Kidney (tissue), 14 donors: ENCODE results near the gene SEC11A. TPM values are rescaled to one million over a fixed set of nuclear protein-coding genes. Genes with fewer than 3 reads are reported as not detected.

Experiments used
- DNase-seq, 5 donors: peaks; one replicate each; pipeline ENCODE4 v3.0.0-alpha.2; 2013 to 2020
- FAIRE-seq: peaks from 2 replicates; lab custom pipeline; 2012; peaks lifted over from hg19 to GRCh38; lab: Jason Lieb, UNC
- H3K27ac ChIP-seq, 2 donors: one replicate each; pipeline ENCODE4 v1.7.0; 2013; ENCODE audit warnings: low read depth in 2 of 2, low read length in 2 of 2, inconsistent platforms in 1 of 2
- H3K27me3 ChIP-seq: one replicate; pipeline ENCODE4 v1.7.1; 2013; ENCODE audit warnings: low read length, inconsistent platforms; ENCODE audit not compliant: control insufficient read depth, insufficient read depth
- H3K36me3 ChIP-seq, 3 donors: one replicate each; pipeline versions ENCODE4 v1.7.0 to v1.7.1; 2013; ENCODE audit warnings: low read length in 3 of 3, control low read depth in 1 of 3, inconsistent platforms in 1 of 3; ENCODE audit not compliant: insufficient read depth in 3 of 3, control insufficient read depth in 2 of 3
- H3K4me1 ChIP-seq, 3 donors: one replicate each; pipeline versions ENCODE4 v1.7.0 to v1.7.1; 2013; ENCODE audit warnings: low read length in 3 of 3, inconsistent platforms in 1 of 3, low read depth in 1 of 3; ENCODE audit not compliant: control insufficient read depth in 2 of 3, insufficient read depth in 2 of 3
- H3K4me3 ChIP-seq, 3 donors: one replicate each; pipeline versions ENCODE4 v1.7.0 to v1.8.1; 2013; ENCODE audit warnings: low read length in 3 of 3, control low read depth in 1 of 3, inconsistent platforms in 1 of 3
- H3K9ac ChIP-seq, 3 donors: one replicate each; pipeline versions ENCODE4 v1.7.0 to v1.7.1; 2013; ENCODE audit warnings: low read length in 3 of 3, control low read depth in 1 of 3, inconsistent platforms in 1 of 3
- H3K9me3 ChIP-seq, 3 donors: one replicate each; pipeline versions ENCODE4 v1.7.0 to v1.7.1; 2013; ENCODE audit warnings: low read length in 3 of 3, control low read depth in 1 of 3, inconsistent platforms in 1 of 3; ENCODE audit not compliant: control insufficient read depth in 2 of 3, insufficient read depth in 1 of 3
- CTCF ChIP-seq: IDR thresholded peaks from 3 replicates; pipeline ENCODE4 v1.5.1; 2012; ENCODE audit warnings: mild to moderate bottlenecking, moderate library complexity, borderline replicate concordance; ENCODE audit not compliant: insufficient read depth; ENCODE audit errors: extremely low read depth
- intact Hi-C: fragments of 100-400 bp; cut with DNase I; formaldehyde crosslinking; loops from one replicate; pipeline ENCODE4 v1.11.1; 2022
- polyA plus RNA-seq: library from polyadenylated mRNA; stranded (reverse); fragments of 350-450 nt; fragmentation: Illumina TruSeq; extraction: RNeasy Lipid Tissue Mini Kit (QIAGEN cat#74804); gene quantifications from one replicate; pipeline ENCODE4 v1.2.3, GENCODE V29; 2014; ENCODE audit warnings: low read depth, low replicate concordance; ENCODE audit not compliant: insufficient read depth
- total RNA-seq: library from RNA; stranded (reverse); fragmentation: NEBNext Ultra II Directional; extraction: Animal tissue kit (Norgen Biotek cat#: 25700); gene quantifications from one replicate; pipeline ENCODE4 v1.2.1, GENCODE V29; 2021
- donor health status: control.
- donor health status: control.
- donor health status: control.
- donor health status: control.
- donor health status: control.
- donor health status: DM: yes; HTN: yes; CAD: no.
- donor health status: Normal renal cell carcinoma (clear cell type).

Gene SEC11A
- total and polyA plus RNA-seq, 2 donors from 2014 or later, result 147 to 161 TPM

- no peak for TF ChIP-seq CTCF
These were observed 45.7 kb upstream of the SEC11A start for GRCh38 chr15:84761607-84762131.

DNA sequence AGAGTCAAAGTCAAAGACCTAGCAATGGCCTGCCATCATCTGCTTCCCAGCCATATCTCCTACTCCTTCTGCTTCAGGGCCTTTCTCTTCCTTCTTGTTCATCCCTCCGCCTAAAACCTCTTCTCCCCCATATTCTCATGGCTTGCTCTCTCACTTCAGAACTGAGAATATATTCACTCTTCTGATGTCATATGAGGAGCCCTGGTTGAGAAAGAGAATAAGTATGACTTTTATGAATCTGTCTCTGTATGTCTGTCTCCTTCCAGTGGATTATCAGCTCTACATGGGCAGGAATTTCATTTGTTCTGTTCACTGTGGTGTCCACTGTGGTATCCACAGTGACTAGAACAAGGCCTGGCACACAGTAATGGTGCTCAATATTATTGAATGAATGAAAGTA is 44.3 kb upstream of the SEC11A start:
- FAIRE-seq, result no peak
- intact Hi-C loops, result no loop called here
- Histone ChIP-seq H3K36me3 (no peaks in the 10 kb centered on the region), H3K9ac (no peak overlapping the region), H3K27me3 (no peaks in the 10 kb centered on the region), H3K4me1 (peaks cover 0 to 53% (median 43%) of the 10 kb centered on the region in 3 donors), H3K4me3 (no peak overlapping the region), H3K9me3 (no peaks in the 10 kb centered on the region), H3K27ac (no peak overlapping the region)
- no peak for TF ChIP-seq CTCF
- no peak for DNase-seq

More at GRCh38 chr15:84761607-84762131, 45.7 kb upstream of the SEC11A start:
- DNase-seq, result no peak
- Histone ChIP-seq H3K4me1 (peaks cover 0 to 41% (median 37%) of the 10 kb centered on the region in 3 donors), H3K27ac (no peak overlapping the region), H3K9me3 (no peaks in the 10 kb centered on the region), H3K27me3 (no peaks in the 10 kb centered on the region), H3K4me3 (no peak overlapping the region), H3K9ac (no peak overlapping the region), H3K36me3 (peaks cover 0 to 6% (median 0%) of the 10 kb centered on the region in 3 donors)
- no peak for FAIRE-seq
- intact Hi-C loops, result no loop called here

DNA sequence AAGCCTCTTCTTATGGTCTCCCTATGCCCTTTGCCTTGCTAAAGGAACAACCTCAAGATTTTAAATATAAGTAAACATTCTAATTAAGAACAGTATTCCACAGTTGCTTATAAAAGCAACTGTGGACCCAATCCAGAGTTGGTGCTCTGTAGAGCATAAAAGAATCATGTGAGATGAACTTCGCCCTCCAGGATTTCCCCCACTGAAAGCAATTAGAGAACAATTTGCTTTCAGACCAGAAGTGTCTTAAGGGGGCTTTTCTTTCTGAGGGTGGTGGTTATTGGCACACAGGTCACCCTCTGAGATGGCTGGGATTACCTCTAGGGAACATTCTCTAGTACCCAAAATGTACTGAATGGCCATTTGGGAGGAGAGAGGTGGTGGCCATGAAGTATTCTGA is 43.1 kb upstream of the SEC11A start:
- peak overlapping the region in 1 of 2 donors; percentile 44 for H3K27ac ChIP-seq
- peaks cover 0 to 53% (median 46%) of the 10 kb centered on the region in 3 donors for H3K4me1 ChIP-seq
- no peak for TF ChIP-seq CTCF
- intact Hi-C loops, result no loop called here
- no peak overlapping the region for H3K9ac ChIP-seq
- no peaks in the 10 kb centered on the region for H3K27me3 ChIP-seq
- peak in 2 of 5 donors; percentile 40 to 42 for DNase-seq
- H3K36me3 ChIP-seq, result no peaks in the 10 kb centered on the region
- FAIRE-seq, result no peak
- H3K9me3 ChIP-seq, result no peaks in the 10 kb centered on the region
- H3K4me3 ChIP-seq, result no peak overlapping the region
